A549 treated with AZD9567 at 1 μM for 4 hours (cell line): ENCODE results near the gene TLCD2. TPM values are rescaled to one million over a fixed set of nuclear protein-coding genes. Genes with fewer than 3 reads are reported as not detected.

Experiments used
- total RNA-seq: library from RNA; stranded (reverse); fragments of 200-300 nt; extraction: Qiagen RNA extraction; gene quantifications from 5 replicates; pipeline ENCODE4 v1.2.3, GENCODE V29; 2022; ENCODE audit not compliant: insufficient read depth

Gene TLCD2
- 1.4 to 1.8 TPM (median 1.5 TPM) in 5 replicates for total RNA-seq

GRCh38 chr17:1709971-1710806, at the start of gene TLCD2:
TLCD2 (minus strand) TSS chr17:1710377; CDS start chr17:1710242, 135 bp downstream.

GRCh38 chr17:1742371-1743087, 32.4 kb upstream of the TLCD2 start, which contains the start of gene SERPINF2:
SERPINF2 (plus strand) TSS chr17:1742871; CDS start chr17:1744996, 2,125 bp downstream.

GRCh38 chr17:1724351-1724868, 14.2 kb upstream of the TLCD2 start, which contains the start of gene WDR81:
WDR81 (plus strand) TSS chr17:1724704; CDS start chr17:1724960, 256 bp downstream.

GRCh38 chr17:1684378-1685189, 25.6 kb downstream of the TLCD2 start, which contains the start of gene PRPF8:
PRPF8 (minus strand) TSS chr17:1684867; CDS start chr17:1684571, 296 bp downstream.

Other genes starting within 250 kb of the TLCD2 start
- 119 to 134 TPM (median 129 TPM) in 5 replicates for gene MYO1C, start 217.7 kb downstream of the TLCD2 start, total RNA-seq
- 25.9 to 27.8 TPM (median 26.0 TPM) in 5 replicates for gene INPP5K, start 193.8 kb downstream of the TLCD2 start, total RNA-seq
- gene PITPNA, start 147.6 kb downstream of the TLCD2 start, total RNA-seq, result 63.1 to 72.5 TPM (median 64.8 TPM) in 5 replicates
- gene SLC43A2, start 81.5 kb downstream of the TLCD2 start, total RNA-seq, result 5.6 to 6.9 TPM (median 5.9 TPM) in 5 replicates
- gene SCARF1, start 64.6 kb downstream of the TLCD2 start, total RNA-seq, result 0.23 to 0.43 TPM (median 0.36 TPM) in 4 of 5 replicates, not detected in the other
- 10.3 to 18.3 TPM (median 15.5 TPM) in 5 replicates for gene RILP, start 60.5 kb downstream of the TLCD2 start, total RNA-seq
- gene PRPF8, start 25.5 kb downstream of the TLCD2 start, total RNA-seq, result 230 to 315 TPM (median 250 TPM) in 5 replicates
- gene WDR81, start 14.3 kb upstream of the TLCD2 start, total RNA-seq, result 20.3 to 33.4 TPM (median 28.7 TPM) in 5 replicates
- 1.8 to 2.5 TPM (median 2.0 TPM) in 5 replicates for gene SERPINF2, start 32.5 kb upstream of the TLCD2 start, total RNA-seq
- gene SERPINF1, start 51.7 kb upstream of the TLCD2 start, total RNA-seq, result 1.4 to 8.1 TPM (median 1.9 TPM) in 5 replicates
- gene SMYD4, start 119.5 kb upstream of the TLCD2 start, total RNA-seq, result 7.6 to 10.7 TPM (median 9.8 TPM) in 5 replicates
- gene RPA1, start 119.6 kb upstream of the TLCD2 start, total RNA-seq, result 71.8 to 79.4 TPM (median 75.2 TPM) in 5 replicates